ENCODE measurements around the gene STEAP1.

Gene STEAP1

DNA sequence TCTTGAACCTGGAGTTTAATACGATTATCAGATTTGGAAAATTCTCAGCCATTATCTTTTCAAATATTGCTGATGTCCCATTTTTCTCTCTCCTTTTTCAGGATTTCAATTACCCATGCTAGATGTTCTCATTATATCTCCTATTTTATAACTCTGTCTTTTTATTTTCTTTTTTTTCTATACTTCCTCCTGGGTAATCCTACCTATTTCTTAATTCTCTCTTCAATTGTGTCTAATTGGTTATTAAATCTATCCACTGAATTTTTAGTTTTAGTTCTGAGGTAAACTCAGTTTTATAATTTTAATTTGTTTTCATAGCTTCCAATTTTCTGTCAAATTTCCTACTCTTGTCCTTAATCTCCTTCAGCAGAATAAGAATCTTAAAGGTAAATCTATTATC lies 15.6 kb downstream of the STEAP1 start:
- H3K9ac ChIP-seq (ENCODE audit: low read length): no peak overlapping the region
- H3K27ac ChIP-seq (ENCODE audit: low read depth, low read length): no peak overlapping the region
- no peak overlapping the region for H4K5ac ChIP-seq (ENCODE audit: low read length)
- H3K18ac ChIP-seq (ENCODE audit: low read length): no peak overlapping the region
- no peaks in the 10 kb centered on the region for H3K79me1 ChIP-seq (ENCODE audit: low read length)
- no peak overlapping the region for H2AK5ac ChIP-seq (ENCODE audit: low read length)
- H3K4ac ChIP-seq (ENCODE audit: low read depth, low read length): no peak overlapping the region
- no peak overlapping the region for H3K23ac ChIP-seq (ENCODE audit: low read length)
- no peak overlapping the region for H3K4me3 ChIP-seq (ENCODE audit: low read length)
- H3K4me2 ChIP-seq (ENCODE audit: low read length): no peak overlapping the region
- no peak for DNase-seq
- H4K8ac ChIP-seq (ENCODE audit: low read depth, low read length): no peak overlapping the region
- H3K4me1 ChIP-seq (ENCODE audit: control insufficient read depth, low read depth, low read length): no peaks in the 10 kb centered on the region
- no peak overlapping the region for H2BK120ac ChIP-seq (ENCODE audit: low read depth, low read length)
- no peaks in the 10 kb centered on the region for H3K79me2 ChIP-seq (ENCODE audit: control insufficient read depth, insufficient read depth, low read length)
- no CpG with 5 or more reads among the region's 1 CpG for WGBS (ENCODE audit: extremely low coverage, insufficient coverage, low lambda C conversion rate)
- H3K27me3 ChIP-seq (ENCODE audit: insufficient read depth, low read length, poor library complexity): no peaks in the 10 kb centered on the region
- H3K36me3 ChIP-seq (ENCODE audit: control insufficient read depth, insufficient read depth, low read length): no peaks in the 10 kb centered on the region
- no peak overlapping the region for H2BK5ac ChIP-seq (ENCODE audit: low read length)
- H2BK15ac ChIP-seq (replicated peaks; ENCODE audit: low read depth): no peak overlapping the region
- H3K56ac ChIP-seq (ENCODE audit: low read length): no peak overlapping the region

DNA sequence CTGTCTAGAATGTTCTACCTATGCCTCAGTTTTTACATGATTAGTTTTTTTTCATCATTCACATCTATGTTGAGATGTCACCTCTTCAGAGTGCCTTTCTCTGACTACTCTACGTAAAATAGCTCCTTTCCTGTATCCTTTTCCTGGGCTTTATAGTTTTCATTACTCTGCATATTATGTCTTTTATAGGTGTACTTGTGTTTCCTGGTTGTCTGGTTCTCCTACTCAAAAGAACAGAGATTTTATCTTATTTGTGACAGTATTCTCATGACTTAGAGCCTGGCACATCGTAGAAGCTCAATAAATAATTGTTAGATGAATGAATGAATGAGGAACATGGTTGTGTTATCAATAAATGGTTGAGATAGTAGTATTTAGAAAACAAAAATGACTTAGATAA lies 17.9 kb downstream of the STEAP1 start:
- no peak overlapping the region for H2BK15ac ChIP-seq (replicated peaks; ENCODE audit: low read depth)
- no peaks in the 10 kb centered on the region for H3K79me1 ChIP-seq (ENCODE audit: low read length)
- no peaks in the 10 kb centered on the region for H3K79me2 ChIP-seq (ENCODE audit: control insufficient read depth, insufficient read depth, low read length)
- no peak overlapping the region for H3K9ac ChIP-seq (ENCODE audit: low read length)
- no peaks in the 10 kb centered on the region for H3K27me3 ChIP-seq (ENCODE audit: insufficient read depth, low read length, poor library complexity)
- H3K18ac ChIP-seq (ENCODE audit: low read length): no peak overlapping the region
- H4K5ac ChIP-seq (ENCODE audit: low read length): no peak overlapping the region
- no peak overlapping the region for H3K56ac ChIP-seq (ENCODE audit: low read length)
- no peak overlapping the region for H2BK120ac ChIP-seq (ENCODE audit: low read depth, low read length)
- no peak overlapping the region for H3K4me3 ChIP-seq (ENCODE audit: low read length)
- H3K27ac ChIP-seq (ENCODE audit: low read depth, low read length): no peak overlapping the region
- no peaks in the 10 kb centered on the region for H3K4me1 ChIP-seq (ENCODE audit: control insufficient read depth, low read depth, low read length)
- no peak overlapping the region for H3K4ac ChIP-seq (ENCODE audit: low read depth, low read length)
- DNase-seq: no peak
- H2BK5ac ChIP-seq (ENCODE audit: low read length): no peak overlapping the region
- no peak overlapping the region for H4K8ac ChIP-seq (ENCODE audit: low read depth, low read length)
- H3K36me3 ChIP-seq (ENCODE audit: control insufficient read depth, insufficient read depth, low read length): no peaks in the 10 kb centered on the region
- no peak overlapping the region for H3K23ac ChIP-seq (ENCODE audit: low read length)
- no peak overlapping the region for H3K4me2 ChIP-seq (ENCODE audit: low read length)
- WGBS (ENCODE audit: extremely low coverage, insufficient coverage, low lambda C conversion rate): no CpG with 5 or more reads among the region's 2 CpGs
- no peak overlapping the region for H2AK5ac ChIP-seq (ENCODE audit: low read length)

DNA sequence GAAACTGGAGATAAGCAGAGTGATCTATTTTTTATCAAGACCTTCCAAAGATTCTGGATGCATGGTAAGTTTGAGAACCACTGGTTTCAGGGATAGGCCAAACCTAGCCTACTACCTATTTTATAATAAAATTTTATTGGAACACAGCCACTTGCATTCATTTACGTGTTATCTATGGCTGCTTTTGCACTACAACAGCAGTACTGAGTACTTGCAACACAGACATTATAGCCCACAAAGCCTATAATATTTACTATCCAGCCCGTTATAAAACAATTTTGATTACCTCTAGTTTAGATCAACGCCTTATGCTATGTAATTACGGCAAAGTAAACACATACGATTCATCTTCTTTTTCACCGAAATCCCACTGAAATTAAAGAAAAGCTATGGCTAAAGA lies 18.4 kb downstream of the STEAP1 start:
- H3K79me2 ChIP-seq (ENCODE audit: control insufficient read depth, insufficient read depth, low read length): no peaks in the 10 kb centered on the region
- no peak overlapping the region for H2AK5ac ChIP-seq (ENCODE audit: low read length)
- H3K4me2 ChIP-seq (ENCODE audit: low read length): no peak overlapping the region
- DNase-seq: no peak
- no peak overlapping the region for H3K27ac ChIP-seq (ENCODE audit: low read depth, low read length)
- H3K9ac ChIP-seq (ENCODE audit: low read length): no peak overlapping the region
- no peak overlapping the region for H3K56ac ChIP-seq (ENCODE audit: low read length)
- H2BK15ac ChIP-seq (replicated peaks; ENCODE audit: low read depth): no peak overlapping the region
- H2BK120ac ChIP-seq (ENCODE audit: low read depth, low read length): no peak overlapping the region
- H3K4ac ChIP-seq (ENCODE audit: low read depth, low read length): no peak overlapping the region
- no peak overlapping the region for H4K5ac ChIP-seq (ENCODE audit: low read length)
- H3K18ac ChIP-seq (ENCODE audit: low read length): no peak overlapping the region
- H3K27me3 ChIP-seq (ENCODE audit: insufficient read depth, low read length, poor library complexity): no peaks in the 10 kb centered on the region
- H3K79me1 ChIP-seq (ENCODE audit: low read length): no peaks in the 10 kb centered on the region
- no peak overlapping the region for H4K8ac ChIP-seq (ENCODE audit: low read depth, low read length)
- no peaks in the 10 kb centered on the region for H3K4me1 ChIP-seq (ENCODE audit: control insufficient read depth, low read depth, low read length)
- WGBS (ENCODE audit: extremely low coverage, insufficient coverage, low lambda C conversion rate): no CpG with 5 or more reads among the region's 6 CpGs
- H3K4me3 ChIP-seq (ENCODE audit: low read length): no peak overlapping the region
- H2BK5ac ChIP-seq (ENCODE audit: low read length): no peak overlapping the region
- H3K36me3 ChIP-seq (ENCODE audit: control insufficient read depth, insufficient read depth, low read length): no peaks in the 10 kb centered on the region
- H3K23ac ChIP-seq (ENCODE audit: low read length): no peak overlapping the region

DNA sequence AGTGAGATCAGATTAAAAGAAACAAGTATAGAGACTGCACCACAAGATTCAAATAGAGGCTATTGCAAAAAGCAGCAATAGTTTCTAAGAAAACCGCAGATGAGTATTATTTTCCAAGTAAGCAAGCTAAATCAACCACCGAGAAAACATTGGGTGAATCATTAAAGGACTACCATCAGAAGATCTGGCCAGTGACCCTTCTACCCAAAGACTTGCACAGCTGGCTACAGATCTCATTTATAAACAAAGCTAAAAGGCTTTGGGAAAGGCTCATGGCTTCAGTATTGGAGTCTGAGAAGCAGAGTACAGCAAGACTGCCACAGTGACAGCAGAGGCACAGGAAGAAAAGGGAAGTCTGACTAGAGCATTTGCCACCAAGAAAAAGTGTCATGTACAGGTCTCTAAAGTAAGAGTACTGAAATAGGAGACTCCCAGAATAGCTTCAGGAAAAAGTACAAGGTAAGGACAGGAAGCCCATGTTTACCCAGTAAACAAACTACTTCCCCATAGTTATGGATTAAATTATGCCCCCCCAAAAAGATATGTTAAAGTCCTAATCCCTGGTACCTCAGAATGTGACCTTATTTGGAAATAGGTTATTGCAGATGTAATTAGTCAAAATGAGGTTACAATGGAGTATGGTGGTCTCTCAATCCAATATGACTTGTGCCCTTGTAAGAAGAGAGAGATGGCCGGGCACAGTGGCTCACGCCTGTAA lies 19.0 kb downstream of the STEAP1 start:
- no peak overlapping the region for H3K56ac ChIP-seq (ENCODE audit: low read length)
- no peaks in the 10 kb centered on the region for H3K79me2 ChIP-seq (ENCODE audit: control insufficient read depth, insufficient read depth, low read length)
- H3K27me3 ChIP-seq (ENCODE audit: insufficient read depth, low read length, poor library complexity): no peaks in the 10 kb centered on the region
- H3K23ac ChIP-seq (ENCODE audit: low read length): no peak overlapping the region
- no peak for DNase-seq
- H3K79me1 ChIP-seq (ENCODE audit: low read length): no peaks in the 10 kb centered on the region
- no peaks in the 10 kb centered on the region for H3K4me1 ChIP-seq (ENCODE audit: control insufficient read depth, low read depth, low read length)
- no peak overlapping the region for H4K8ac ChIP-seq (ENCODE audit: low read depth, low read length)
- H2BK15ac ChIP-seq (replicated peaks; ENCODE audit: low read depth): no peak overlapping the region
- H4K5ac ChIP-seq (ENCODE audit: low read length): no peak overlapping the region
- no peak overlapping the region for H2AK5ac ChIP-seq (ENCODE audit: low read length)
- no peak overlapping the region for H3K9ac ChIP-seq (ENCODE audit: low read length)
- no CpG with 5 or more reads among the region's 4 CpGs for WGBS (ENCODE audit: extremely low coverage, insufficient coverage, low lambda C conversion rate)
- H3K4me3 ChIP-seq (ENCODE audit: low read length): no peak overlapping the region
- H3K27ac ChIP-seq (ENCODE audit: low read depth, low read length): no peak overlapping the region
- H3K36me3 ChIP-seq (ENCODE audit: control insufficient read depth, insufficient read depth, low read length): no peaks in the 10 kb centered on the region
- H2BK5ac ChIP-seq (ENCODE audit: low read length): no peak overlapping the region
- no peak overlapping the region for H3K4ac ChIP-seq (ENCODE audit: low read depth, low read length)
- no peak overlapping the region for H3K4me2 ChIP-seq (ENCODE audit: low read length)
- no peak overlapping the region for H3K18ac ChIP-seq (ENCODE audit: low read length)
- no peak overlapping the region for H2BK120ac ChIP-seq (ENCODE audit: low read depth, low read length)

DNA sequence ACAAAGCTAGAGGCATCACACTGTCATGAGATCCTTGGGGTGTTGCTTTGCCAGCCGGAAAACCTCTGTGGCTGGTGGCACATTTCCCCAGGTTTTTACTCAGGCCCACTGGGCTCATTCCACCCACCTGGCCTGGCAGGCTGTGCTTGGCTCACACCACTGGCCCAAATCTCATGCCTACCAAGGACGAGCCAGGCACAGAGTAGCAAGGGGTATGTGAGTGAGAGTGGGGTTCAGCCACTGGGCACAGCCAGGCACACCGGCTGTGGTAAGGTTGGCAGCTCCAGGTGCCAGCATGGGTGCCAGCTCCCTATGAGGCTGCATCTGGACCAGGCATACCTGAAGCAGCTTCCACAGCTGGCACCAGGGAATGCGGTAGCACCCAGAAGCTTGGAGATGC lies 21.4 kb downstream of the STEAP1 start:
- Histone ChIP-seq H3K79me2 (ENCODE audit: control insufficient read depth, insufficient read depth, low read length) (no peaks in the 10 kb centered on the region), H2BK5ac (ENCODE audit: low read length) (no peak overlapping the region), H3K4ac (ENCODE audit: low read depth, low read length) (no peak overlapping the region), H3K4me1 (ENCODE audit: control insufficient read depth, low read depth, low read length) (no peaks in the 10 kb centered on the region), H2AK5ac (ENCODE audit: low read length) (no peak overlapping the region), H3K27ac (ENCODE audit: low read depth, low read length) (no peak overlapping the region), H3K27me3 (ENCODE audit: insufficient read depth, low read length, poor library complexity) (no peaks in the 10 kb centered on the region), H2BK120ac (ENCODE audit: low read depth, low read length) (no peak overlapping the region), H3K36me3 (ENCODE audit: control insufficient read depth, insufficient read depth, low read length) (no peaks in the 10 kb centered on the region), H3K18ac (ENCODE audit: low read length) (no peak overlapping the region), H3K23ac (ENCODE audit: low read length) (no peak overlapping the region), H2BK15ac (replicated peaks; ENCODE audit: low read depth) (no peak overlapping the region), H3K4me3 (ENCODE audit: low read length) (no peak overlapping the region), H3K79me1 (ENCODE audit: low read length) (no peaks in the 10 kb centered on the region), H4K5ac (ENCODE audit: low read length) (no peak overlapping the region), H3K9ac (ENCODE audit: low read length) (no peak overlapping the region), H3K4me2 (ENCODE audit: low read length) (no peak overlapping the region), H3K56ac (ENCODE audit: low read length) (no peak overlapping the region), H4K8ac (ENCODE audit: low read depth, low read length) (no peak overlapping the region)
- WGBS (ENCODE audit: extremely low coverage, insufficient coverage, low lambda C conversion rate): no CpG with 5 or more reads among the region's 4 CpGs
- DNase-seq: no peak

DNA sequence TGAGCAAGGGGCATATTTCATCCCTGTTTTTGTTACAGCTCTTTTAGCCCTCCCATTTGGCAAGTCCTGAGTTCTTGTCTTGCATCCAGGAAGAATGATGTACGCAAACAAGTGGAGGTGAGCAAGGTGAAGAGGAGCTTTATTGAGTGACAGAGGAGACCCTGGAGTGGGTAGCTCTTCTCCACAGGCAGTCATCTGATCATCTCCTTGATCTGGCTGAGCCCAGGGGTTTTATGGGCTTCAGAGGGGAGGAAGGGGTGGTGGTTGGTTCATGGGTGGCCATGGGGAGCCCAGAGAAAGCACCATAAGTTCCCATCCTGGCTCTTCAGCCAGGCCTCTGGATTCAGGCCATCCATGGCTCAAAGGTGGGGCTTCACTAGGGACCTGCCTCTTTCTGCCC lies 21.9 kb downstream of the STEAP1 start:
- no peak overlapping the region for H4K8ac ChIP-seq (ENCODE audit: low read depth, low read length)
- H3K4me1 ChIP-seq (ENCODE audit: control insufficient read depth, low read depth, low read length): no peaks in the 10 kb centered on the region
- WGBS (ENCODE audit: extremely low coverage, insufficient coverage, low lambda C conversion rate): no CpG with 5 or more reads among the region's 1 CpG
- no peak overlapping the region for H2BK5ac ChIP-seq (ENCODE audit: low read length)
- H4K5ac ChIP-seq (ENCODE audit: low read length): no peak overlapping the region
- H2BK15ac ChIP-seq (replicated peaks; ENCODE audit: low read depth): no peak overlapping the region
- no peak overlapping the region for H2BK120ac ChIP-seq (ENCODE audit: low read depth, low read length)
- no peak overlapping the region for H2AK5ac ChIP-seq (ENCODE audit: low read length)
- H3K79me1 ChIP-seq (ENCODE audit: low read length): no peaks in the 10 kb centered on the region
- H3K4me3 ChIP-seq (ENCODE audit: low read length): no peak overlapping the region
- H3K27me3 ChIP-seq (ENCODE audit: insufficient read depth, low read length, poor library complexity): no peaks in the 10 kb centered on the region
- H3K4me2 ChIP-seq (ENCODE audit: low read length): no peak overlapping the region
- no peak overlapping the region for H3K9ac ChIP-seq (ENCODE audit: low read length)
- no peaks in the 10 kb centered on the region for H3K79me2 ChIP-seq (ENCODE audit: control insufficient read depth, insufficient read depth, low read length)
- no peak overlapping the region for H3K4ac ChIP-seq (ENCODE audit: low read depth, low read length)
- no peak overlapping the region for H3K56ac ChIP-seq (ENCODE audit: low read length)
- H3K36me3 ChIP-seq (ENCODE audit: control insufficient read depth, insufficient read depth, low read length): no peaks in the 10 kb centered on the region
- no peak for DNase-seq
- H3K27ac ChIP-seq (ENCODE audit: low read depth, low read length): no peak overlapping the region
- H3K23ac ChIP-seq (ENCODE audit: low read length): no peak overlapping the region
- no peak overlapping the region for H3K18ac ChIP-seq (ENCODE audit: low read length)

Data from mesendoderm (in vitro differentiated cells).